Aorta (tissue), 5 donors: ENCODE data around the gene INPPL1. TPM values are rescaled to one million over a fixed set of nuclear protein-coding genes. Genes with fewer than 3 reads are reported as not detected.
"Not testable (repeated sequence)": the region's sequence is repeated elsewhere in the genome, so short reads cannot be mapped to it uniquely, and the experiment has no call there.

Experiments
- ATAC-seq: fragments of 200-7000 bp; cut with Tn5 transposase; one replicate; pipeline ENCODE4 v1.9.1; 2022; ENCODE audit warnings: moderate library complexity; ENCODE audit not compliant: low FRiP score
- DNase-seq, 2 donors: peaks; one replicate each; pipeline ENCODE4 v3.0.0-alpha.2; 2020
- H3K27ac ChIP-seq, 2 donors: one replicate each; pipeline ENCODE4 v1.5.1; 2013; ENCODE audit warnings: low read length in 2 of 2, mild to moderate bottlenecking in 2 of 2, moderate library complexity in 2 of 2, control low read depth in 1 of 2, inconsistent platforms in 1 of 2, low read depth in 1 of 2
- H3K27me3 ChIP-seq, 2 donors: one replicate each; pipeline ENCODE4 v1.6.1; 2013; ENCODE audit warnings: control low read depth in 1 of 2, low read length in 1 of 2, mild to moderate bottlenecking in 1 of 2, moderate library complexity in 1 of 2; ENCODE audit not compliant: insufficient read depth in 2 of 2, control insufficient read depth in 1 of 2
- H3K36me3 ChIP-seq, 2 donors: one replicate each; pipeline ENCODE4 v1.6.1; 2013; ENCODE audit warnings: control low read depth in 1 of 2, low read length in 1 of 2, mild to moderate bottlenecking in 1 of 2; ENCODE audit not compliant: insufficient read depth in 2 of 2, control insufficient read depth in 1 of 2
- H3K4me1 ChIP-seq, 2 donors: one replicate each; pipeline ENCODE4 v1.6.1; 2013; ENCODE audit warnings: low read length in 2 of 2, control low read depth in 1 of 2, mild to moderate bottlenecking in 1 of 2, moderate library complexity in 1 of 2; ENCODE audit not compliant: insufficient read depth in 2 of 2, control insufficient read depth in 1 of 2
- H3K4me3 ChIP-seq, 2 donors: one replicate each; pipeline ENCODE4 v1.5.1; 2013; ENCODE audit warnings: low read length in 2 of 2, control low read depth in 1 of 2, mild to moderate bottlenecking in 1 of 2
- H3K9me3 ChIP-seq: one replicate; pipeline ENCODE4 v1.6.1; 2013; ENCODE audit warnings: mild to moderate bottlenecking, low read length; ENCODE audit not compliant: control insufficient read depth
- WGBS, 2 donors: extraction: QIAGEN DNeasy Blood & Tissue Kit; methylation state at CpG; one replicate each; pipeline ENCODE4 v1.1.7; 2013; 5-methylcytosine and 5-hydroxymethylcytosine counted together
- intact Hi-C, 2 donors: fragments of 100-400 bp; cut with DNase I; formaldehyde crosslinking; loops; one replicate each; pipeline versions ENCODE4 v1.14.2 to v1.15.0; 2022
- polyA plus RNA-seq, 2 donors: library from polyadenylated mRNA; stranded (reverse); fragments of 200-250 nt; gene quantifications; one replicate each; pipeline ENCODE4 v1.2.3, GENCODE V29; 2013
- total RNA-seq, 2 donors: library from RNA; stranded (reverse); fragmentation: NEBNext Ultra II Directional; extraction: Animal tissue kit (Norgen Biotek cat#: 25700); gene quantifications; one replicate each; pipeline ENCODE4 v1.2.1, GENCODE V29; 2021
- donor health status: healthy with polysubstance abuse.
- donor health status: Bipolar disorder and iron deficiency.
- donor health status: DM: no; HTN: no; CAD: no.
- donor health status: DM: no; HTN: no; CAD: no.
- donor health status: DM: yes; HTN: yes; CAD: no.

Gene INPPL1
- total and polyA plus RNA-seq, 4 donors: 21.9 to 166 (median 132) TPM

DNA sequence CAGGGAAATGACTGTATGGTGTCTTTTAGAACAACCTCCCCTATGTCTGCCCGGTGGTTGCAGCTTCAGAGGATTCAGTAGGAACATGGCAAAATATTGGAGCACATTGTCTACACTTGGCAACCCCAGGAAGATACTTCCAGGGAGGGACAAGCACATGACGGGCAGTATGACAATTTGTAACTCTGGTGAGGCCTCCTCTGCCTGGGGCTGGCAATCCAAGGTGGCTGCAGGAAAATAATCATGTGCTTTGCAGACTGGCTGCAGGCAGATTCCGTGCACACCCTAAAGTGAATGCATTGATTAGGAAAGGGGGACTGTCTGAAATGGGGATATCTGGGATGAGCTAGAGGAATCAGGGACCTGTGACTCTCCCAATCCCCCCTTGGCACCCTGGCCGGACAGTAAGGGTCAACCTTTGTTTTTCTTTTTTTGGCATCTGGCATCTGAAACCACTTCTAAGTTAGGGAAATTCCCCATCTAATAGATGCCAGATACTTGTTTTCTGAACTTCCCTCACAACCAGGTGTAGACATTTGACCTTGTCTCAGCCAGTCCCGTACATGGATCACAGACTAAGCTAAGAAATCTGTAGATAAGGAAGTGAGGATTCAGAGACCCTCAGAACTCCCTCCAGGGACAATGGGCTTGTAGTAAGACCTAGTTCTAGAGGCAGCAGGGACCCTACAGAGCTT is 29.9 kb downstream of the INPPL1 start:
- Histone ChIP-seq H3K4me3 (no peak overlapping the region), H3K9me3 (no peaks in the 10 kb centered on the region), H3K4me1 (no peaks in the 10 kb centered on the region), H3K27me3 (no peaks in the 10 kb centered on the region), H3K36me3 (no peaks in the 10 kb centered on the region), H3K27ac (no peak overlapping the region)
- intact Hi-C loops: no loop called here
- DNase-seq (no peak), ATAC-seq (no peak)
- WGBS, 2 donors: 90 to 92% methylated on average over 5 of the region's 5 CpGs

GRCh38 chr11:72257570-72257969 is 33.0 kb downstream of the INPPL1 start:
- 74 to 86% methylated on average over 2 of the region's 2 CpGs for WGBS, 2 donors
- Histone ChIP-seq H3K36me3 (no peaks in the 10 kb centered on the region), H3K27me3 (peaks cover 0 to 2% of the 10 kb centered on the region in 2 donors), H3K27ac (no peak overlapping the region), H3K4me1 (no peaks in the 10 kb centered on the region), H3K9me3 (no peaks in the 10 kb centered on the region), H3K4me3 (no peak overlapping the region)
- ATAC-seq (no peak), DNase-seq (no peak)
- intact Hi-C loops: no loop called here

DNA sequence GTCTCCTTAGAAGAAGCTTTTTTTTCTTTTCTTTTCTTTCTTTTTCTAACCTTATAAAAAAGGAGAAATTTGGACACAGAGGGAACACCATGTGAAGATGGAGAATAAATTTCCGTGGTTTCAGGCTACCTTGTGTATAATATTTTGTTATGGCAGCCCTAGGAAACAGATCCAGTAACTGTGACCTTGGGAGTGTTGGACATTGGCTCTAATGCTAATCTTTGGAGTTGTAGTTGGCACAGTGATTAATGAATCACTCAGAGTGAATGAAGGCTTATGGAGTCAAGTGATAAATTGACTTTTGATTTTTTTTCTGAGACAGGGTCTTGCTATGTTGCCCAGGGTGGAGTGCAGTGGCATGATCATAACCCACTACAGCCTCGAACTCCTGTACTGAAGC is 34.9 kb downstream of the INPPL1 start:
- H3K36me3 ChIP-seq: no peaks in the 10 kb centered on the region
- no peaks in the 10 kb centered on the region for H3K9me3 ChIP-seq
- DNase-seq: no peak
- ATAC-seq: no peak
- H3K4me3 ChIP-seq: no peak overlapping the region
- intact Hi-C loops: no loop called here
- H3K4me1 ChIP-seq: no peaks in the 10 kb centered on the region
- no peak overlapping the region for H3K27ac ChIP-seq
- 81 to 82% methylated on average over 2 of the region's 2 CpGs for WGBS, 2 donors
- H3K27me3 ChIP-seq: peaks cover 0 to 2% of the 10 kb centered on the region in 2 donors

DNA sequence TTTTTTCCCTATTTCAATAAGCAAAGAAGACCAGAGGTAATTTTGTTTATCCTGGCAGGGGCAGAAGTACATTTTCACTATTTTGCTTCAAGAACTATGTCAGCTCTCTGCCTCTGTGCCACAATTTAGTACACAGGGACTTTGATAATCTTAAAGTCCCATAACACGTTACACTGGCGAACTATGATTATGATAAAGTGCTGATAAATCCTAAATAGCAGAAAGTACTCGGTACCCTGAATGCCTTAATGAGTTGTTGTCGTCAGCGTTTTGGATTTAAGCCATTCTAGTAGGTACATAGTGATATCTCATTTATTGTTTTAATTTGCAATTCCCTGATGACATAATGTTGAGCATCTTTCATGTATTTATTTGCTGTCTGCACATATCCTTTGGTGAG is 36.0 kb downstream of the INPPL1 start:
- H3K4me3 ChIP-seq: peak overlapping the region in 1 of 2 donors; percentile 9
- ATAC-seq: no peak
- H3K36me3 ChIP-seq: no peaks in the 10 kb centered on the region
- H3K27ac ChIP-seq: no peak overlapping the region
- intact Hi-C loops: no loop called here
- H3K9me3 ChIP-seq: no peaks in the 10 kb centered on the region
- DNase-seq: no peak
- WGBS, 2 donors: 34% methylated on average over 5 of the region's 5 CpGs
- H3K27me3 ChIP-seq: peaks cover 0 to 2% of the 10 kb centered on the region in 2 donors
- no peaks in the 10 kb centered on the region for H3K4me1 ChIP-seq

GRCh38 chr11:72263361-72263760 is 38.8 kb downstream of the INPPL1 start:
- ATAC-seq (no peak), DNase-seq (no peak)
- Histone ChIP-seq H3K36me3 (no peaks in the 10 kb centered on the region), H3K9me3 (no peaks in the 10 kb centered on the region), H3K4me3 (no peak overlapping the region), H3K4me1 (peaks cover 0 to 3% of the 10 kb centered on the region in 2 donors), H3K27me3 (peaks cover 0 to 2% of the 10 kb centered on the region in 2 donors), H3K27ac (no peak overlapping the region)
- intact Hi-C loops: no loop called here
- WGBS, 2 donors: 54 to 55% methylated on average over 4 of the region's 4 CpGs

- DNase-seq: no peak
- Histone ChIP-seq H3K9me3 (no peaks in the 10 kb centered on the region), H3K4me3 (no peak overlapping the region), H3K4me1 (peaks cover 0 to 3% of the 10 kb centered on the region in 2 donors), H3K27ac (no peak overlapping the region), H3K27me3 (no peaks in the 10 kb centered on the region), H3K36me3 (no peaks in the 10 kb centered on the region)
- intact Hi-C loops: no loop called here
- no peak for ATAC-seq
Observed at GRCh38 chr11:72265951-72266350, 41.4 kb downstream of the INPPL1 start.

DNA sequence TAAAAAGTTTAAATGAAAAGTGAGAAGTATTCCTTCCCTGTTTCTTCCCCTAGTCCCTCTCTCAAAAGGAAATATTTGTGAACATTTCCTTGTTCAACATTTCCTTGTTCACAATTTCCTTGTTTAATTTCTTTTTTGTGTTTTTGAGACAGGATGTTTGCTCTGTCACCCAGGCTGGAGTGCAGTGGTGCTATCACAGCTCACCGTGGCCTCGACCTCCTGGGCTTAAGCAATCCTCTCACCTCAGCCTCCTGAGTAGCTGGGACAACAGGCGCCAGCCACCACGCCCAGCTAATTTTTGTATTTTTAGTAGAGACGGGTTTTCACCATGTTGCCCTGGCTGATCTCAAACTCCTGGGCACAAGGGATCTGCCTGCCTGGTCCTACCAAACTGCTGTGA is 42.4 kb downstream of the INPPL1 start:
- H3K27me3 ChIP-seq, DNase-seq, H3K4me1 ChIP-seq, H3K27ac ChIP-seq, ATAC-seq, H3K36me3 ChIP-seq, intact Hi-C loops, H3K9me3 ChIP-seq, H3K4me3 ChIP-seq: not testable (repeated sequence)
- WGBS, 2 donors: 81 to 85% methylated on average over 5 of the region's 5 CpGs

GRCh38 chr11:72267956-72268617 is 43.5 kb downstream of the INPPL1 start:
- WGBS, 2 donors: 79 to 82% methylated on average over 2 of the region's 2 CpGs
- Histone ChIP-seq H3K27me3 (no peaks in the 10 kb centered on the region), H3K4me1 (peaks cover 0 to 3% of the 10 kb centered on the region in 2 donors), H3K9me3 (no peaks in the 10 kb centered on the region), H3K27ac (no peak overlapping the region), H3K4me3 (no peak overlapping the region), H3K36me3 (no peaks in the 10 kb centered on the region)
- DNase-seq (no peak), ATAC-seq (no peak)
- intact Hi-C loops: no loop called here

DNA sequence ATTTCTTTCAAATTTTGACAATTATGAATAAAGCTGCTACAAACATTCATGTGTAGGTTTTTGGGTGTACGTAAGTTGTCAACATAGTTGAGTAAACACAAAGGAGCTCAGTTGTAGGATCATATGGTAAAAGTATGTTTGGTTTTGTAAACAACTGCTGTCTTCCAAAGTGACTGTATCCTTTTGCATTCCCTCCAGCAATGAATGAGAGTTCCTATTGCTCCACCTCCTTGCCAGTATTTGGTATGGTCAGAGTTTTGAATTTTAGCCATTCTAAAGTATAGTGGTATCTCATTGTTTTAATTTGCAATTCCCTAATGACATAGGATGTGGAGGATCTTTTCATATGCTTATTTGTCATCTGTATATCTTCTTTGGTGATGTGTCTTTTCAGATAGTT is 47.4 kb downstream of the INPPL1 start:
- H3K4me3 ChIP-seq: no peak overlapping the region
- H3K36me3 ChIP-seq: no peaks in the 10 kb centered on the region
- ATAC-seq (no peak), DNase-seq (no peak)
- no peaks in the 10 kb centered on the region for H3K4me1 ChIP-seq
- H3K27ac ChIP-seq: no peak overlapping the region
- no peaks in the 10 kb centered on the region for H3K27me3 ChIP-seq
- intact Hi-C loops: no loop called here
- H3K9me3 ChIP-seq: no peaks in the 10 kb centered on the region
- WGBS, 2 donors: 82 to 90% methylated on average over 1 of the region's 1 CpG
